ENCODE results near the gene CHAC1. TPM values are rescaled to one million over a fixed set of nuclear protein-coding genes. Genes with fewer than 3 reads are reported as not detected.

The CHAC1 gene
- polyA plus RNA-seq, 2 of the 4 experiments (the other 2 are of a cell fraction) = 4.9 to 22.2 TPM

- no peaks in the 10 kb centered on the region for H3K9me3 ChIP-seq
- FAIRE-seq (no peak), ATAC-seq (no peak), DNase-seq (ENCODE audit: low read depth in 1 of 2, low spot score in 1 of 2) (no peak)
- ChIA-PET CTCF (interaction anchor here (2.3 kb wide), 1 partner anchor 36 kb away, joined by 8 read pairs; no protein-coding TSS in a partner anchor), POLR2A (no interaction called here)
- no peaks in the 10 kb centered on the region for H3K4me1 ChIP-seq
- 67% methylated on average over 1 of the region's 2 CpGs for WGBS (ENCODE audit: missing lambda C conversion rate)
- no peak overlapping the region for H3K4me3 ChIP-seq
- TF ChIP-seq USF2 (IDR thresholded peaks at IDR 0.05) (no peak), HOXB5 (CRISPR knock-in tag; IDR thresholded peaks at IDR 0.05) (no peak), CHD2 (IDR thresholded peaks at IDR 0.05; ENCODE audit: low read length, partially characterized antibody) (no peak), HOXA7 (CRISPR knock-in tag; IDR thresholded peaks at IDR 0.05) (no peak), GATA3 (IDR thresholded peaks at IDR 0.05; ENCODE audit: borderline replicate concordance) (no peak), NPAS2 (CRISPR knock-in tag; IDR thresholded peaks at IDR 0.05; ENCODE audit: borderline replicate concordance) (no peak), CTCF (IDR thresholded peaks at IDR 0.05) (no peak), RCOR1 (IDR thresholded peaks at IDR 0.05; ENCODE audit: low read depth, low read length) (no peak), HES2 (IDR thresholded peaks at IDR 0.05) (no peak), BCL3 (IDR thresholded peaks at IDR 0.05) (no peak), HMGXB4 (CRISPR knock-in tag; IDR thresholded peaks at IDR 0.05; ENCODE audit: borderline replicate concordance) (no peak), ELK1 (IDR thresholded peaks at IDR 0.05; ENCODE audit: low read depth, low read length) (no peak), NR3C1 (IDR thresholded peaks at IDR 0.05) (no peak), ZNF302 (CRISPR knock-in tag; IDR thresholded peaks at IDR 0.05) (no peak), MAX (IDR thresholded peaks at IDR 0.05) (no peak), MAZ (IDR thresholded peaks at IDR 0.05; ENCODE audit: borderline replicate concordance, low read depth, low read length) (no peak), ESRRA (IDR thresholded peaks at IDR 0.05; ENCODE audit: borderline replicate concordance, low read length) (no peak), RFX5 (IDR thresholded peaks at IDR 0.05) (no peak), HOXB13 (CRISPR knock-in tag; IDR thresholded peaks at IDR 0.05; ENCODE audit: low read depth) (no peak), RAD21 (conservative IDR thresholded peaks at IDR 0.05 in 1 of 2, IDR thresholded peaks at IDR 0.05 in 1 of 2) (no peak)
- no peak overlapping the region for H3K27ac ChIP-seq
- H3K4me2 ChIP-seq = no peak overlapping the region
These were observed 24.9 kb downstream of the CHAC1 start for GRCh38 chr15:40978141-40978540.
